ENCODE data around the gene TULP4.
"Not testable (repeated sequence)": the region's sequence is repeated elsewhere in the genome, so short reads cannot be mapped to it uniquely, and the experiment has no call there.

The TULP4 gene

DNA sequence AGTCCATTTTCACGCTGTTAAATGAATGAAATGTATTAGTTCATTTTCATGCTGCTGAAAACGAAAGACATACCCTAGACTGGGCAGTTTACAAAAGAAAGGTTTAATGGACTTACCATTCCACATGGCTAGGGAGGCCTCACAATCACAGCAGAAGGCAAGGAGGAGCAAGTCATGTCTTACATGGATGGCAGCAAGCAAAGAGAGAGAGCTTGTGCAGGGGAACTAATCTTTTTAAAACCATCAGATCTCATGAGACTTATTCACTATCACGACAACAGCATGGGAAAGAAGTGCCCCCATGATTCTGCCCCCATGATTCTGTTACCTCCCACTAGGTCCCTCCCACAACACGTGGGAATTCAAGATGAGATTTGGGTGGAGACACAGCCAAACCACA lies 79.7 kb downstream of the TULP4 start:
- not testable (repeated sequence) for DNase-seq (ENCODE audit: low spot score)

DNA sequence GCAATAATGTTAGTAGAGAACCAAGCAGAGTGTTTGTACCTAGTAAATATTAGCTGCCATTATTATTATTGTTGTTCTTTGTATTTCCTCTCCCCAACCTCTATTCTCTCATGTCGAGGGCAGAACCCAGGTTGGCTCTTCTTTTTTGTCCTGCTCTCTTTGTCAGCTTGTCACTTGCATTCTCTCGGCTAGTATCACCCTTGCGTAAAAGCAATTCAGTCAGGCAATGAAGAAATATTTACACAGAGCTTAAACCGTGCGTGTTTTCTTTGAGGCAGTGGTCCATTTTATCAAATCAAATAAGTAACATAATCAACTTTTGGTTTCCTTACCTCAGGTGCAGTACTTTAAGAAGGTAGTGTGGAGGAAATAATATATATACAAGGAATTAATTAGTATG lies 83.9 kb downstream of the TULP4 start:
- no peak for DNase-seq (ENCODE audit: low spot score)

GRCh38 chr6:158397578-158397977 lies 85.3 kb downstream of the TULP4 start:
- DNase-seq (ENCODE audit: low spot score): no peak

DNA sequence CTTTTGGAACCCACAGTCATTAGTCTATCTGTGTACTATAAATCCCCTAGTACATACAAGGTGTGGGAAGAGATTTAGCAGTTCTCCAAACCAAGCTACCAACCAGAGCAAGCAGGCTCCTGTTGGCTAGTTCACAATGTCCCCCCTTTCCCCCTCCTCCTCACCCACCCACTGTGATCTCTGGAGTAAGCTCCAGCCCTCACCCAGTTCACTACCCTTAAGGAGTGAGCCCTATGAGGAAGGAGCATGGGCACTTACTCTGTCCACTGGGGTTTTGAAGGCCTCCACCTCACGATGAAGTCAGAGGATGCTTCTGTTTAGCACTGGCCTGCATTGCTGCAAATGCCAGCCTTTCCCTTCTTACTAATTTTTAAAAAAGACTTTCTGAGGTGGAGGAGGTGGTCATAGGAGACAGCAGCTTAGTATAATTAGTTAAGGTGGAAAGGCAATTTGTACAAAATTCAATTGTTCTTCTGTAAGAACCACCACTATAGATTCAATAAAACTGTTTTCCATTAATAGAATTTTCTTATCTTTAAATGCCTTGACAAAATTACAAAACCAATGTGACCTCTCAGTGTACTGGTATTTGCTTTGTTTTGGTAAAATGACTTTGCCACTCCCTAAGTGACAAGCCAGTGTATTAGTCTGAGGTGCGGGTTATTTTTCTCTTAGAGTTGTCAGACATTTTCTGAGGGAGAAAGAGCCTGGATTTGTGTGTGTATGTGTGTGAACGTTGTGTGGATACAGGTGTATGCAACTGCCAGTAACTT lies 86.2 kb downstream of the TULP4 start:
- no peak for DNase-seq (ENCODE audit: low spot score)

GRCh38 chr6:158399040-158399700 lies 86.9 kb downstream of the TULP4 start:
- DNase-seq (ENCODE audit: low spot score): no peak

- DNase-seq (ENCODE audit: low spot score): no peak
These were observed 89.9 kb downstream of the TULP4 start for GRCh38 chr6:158402184-158402583.

DNA sequence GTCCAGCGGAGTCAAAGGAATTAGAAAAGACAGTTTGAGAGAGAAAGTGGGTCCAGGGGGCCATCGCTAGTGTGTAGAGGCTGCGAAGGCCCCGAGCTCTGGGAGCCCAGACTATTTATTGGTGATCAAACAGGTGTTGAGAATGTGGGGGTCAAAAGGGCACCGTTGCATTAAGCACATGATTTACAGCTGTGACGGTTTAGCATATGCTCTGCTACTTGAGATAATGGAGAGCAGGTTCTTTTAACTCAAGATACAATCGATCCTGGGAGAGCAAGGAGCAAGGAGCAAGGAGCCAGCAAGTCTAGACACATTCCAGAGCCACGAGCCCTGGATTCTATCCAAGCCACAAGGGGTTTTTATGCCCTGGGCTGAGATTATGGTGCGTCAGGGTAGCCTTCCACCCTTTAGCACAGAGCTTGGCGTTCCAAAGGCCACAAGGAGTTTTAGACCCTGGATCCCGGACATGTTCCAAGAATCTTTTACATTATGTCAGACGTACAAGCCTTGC lies 93.1 kb downstream of the TULP4 start:
- DNase-seq (ENCODE audit: low spot score): not testable (repeated sequence)

DNA sequence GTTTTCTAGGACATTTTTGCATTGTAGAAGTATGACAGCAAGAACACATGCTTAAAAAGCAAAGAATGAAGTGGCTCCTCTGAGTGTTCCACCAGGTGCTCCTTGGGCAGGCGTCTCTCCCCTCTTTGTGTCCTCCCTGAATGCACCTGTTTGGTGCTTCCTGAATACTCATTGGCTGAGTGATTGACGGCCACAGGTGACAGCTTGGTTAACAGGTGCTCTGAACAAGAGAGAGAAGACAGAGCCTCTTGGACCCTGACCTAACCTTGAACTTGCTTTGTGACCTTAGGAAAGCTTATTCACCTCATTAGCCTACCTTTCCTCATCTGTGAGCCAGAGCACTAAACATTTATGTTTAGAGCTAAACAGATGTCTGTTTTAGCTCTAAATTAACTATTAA lies 93.7 kb downstream of the TULP4 start:
- no peak for DNase-seq (ENCODE audit: low spot score)

GRCh38 chr6:158406736-158407135 lies 94.5 kb downstream of the TULP4 start:
- no peak for DNase-seq (ENCODE audit: low spot score)

DNA sequence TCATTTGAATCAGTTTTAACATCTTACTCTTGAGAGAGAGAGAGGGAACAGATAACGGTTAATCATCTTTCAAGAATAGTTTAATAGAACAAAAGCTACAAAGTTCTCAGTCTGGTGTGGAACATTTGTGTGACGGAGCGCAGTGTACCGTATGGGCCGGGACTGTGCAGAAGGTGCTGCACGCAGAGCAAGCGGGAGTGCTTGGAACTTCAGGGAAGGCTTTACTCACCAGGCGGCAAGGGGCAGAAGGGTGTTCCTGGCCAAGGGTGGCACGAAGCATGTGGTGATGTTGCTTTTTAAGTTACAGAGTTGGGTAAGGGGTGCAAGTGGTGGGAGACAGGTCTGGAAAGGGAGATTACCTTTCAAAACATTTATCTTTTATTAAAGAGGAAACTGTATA lies 95.7 kb downstream of the TULP4 start:
- no peak for DNase-seq (ENCODE audit: low spot score)

- no peak for DNase-seq (ENCODE audit: low spot score)
These were observed 96.4 kb downstream of the TULP4 start for GRCh38 chr6:158408552-158409130.

GRCh38 chr6:158409451-158409850 lies 97.2 kb downstream of the TULP4 start:
- DNase-seq (ENCODE audit: low spot score): no peak

DNA sequence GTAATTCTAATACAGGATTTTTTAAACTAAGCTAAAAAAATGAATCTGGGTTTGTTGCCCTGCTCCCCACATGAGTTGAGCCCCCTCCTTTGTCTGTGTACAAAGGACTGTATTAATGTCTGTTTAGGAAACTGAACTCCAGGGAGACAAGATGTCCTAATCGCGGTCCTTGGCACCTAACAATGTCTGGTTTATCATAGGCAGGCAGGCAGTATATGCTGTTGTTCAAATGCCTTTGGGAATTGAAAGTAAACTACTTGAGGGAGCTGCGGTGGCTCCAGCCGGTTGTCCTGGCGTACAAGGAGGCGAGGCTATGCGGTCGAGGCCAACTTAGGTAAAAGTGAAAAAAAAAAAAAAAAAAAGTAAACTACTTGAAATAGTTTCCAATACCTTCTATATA lies 98.5 kb downstream of the TULP4 start:
- no peak for DNase-seq (ENCODE audit: low spot score)

DNA sequence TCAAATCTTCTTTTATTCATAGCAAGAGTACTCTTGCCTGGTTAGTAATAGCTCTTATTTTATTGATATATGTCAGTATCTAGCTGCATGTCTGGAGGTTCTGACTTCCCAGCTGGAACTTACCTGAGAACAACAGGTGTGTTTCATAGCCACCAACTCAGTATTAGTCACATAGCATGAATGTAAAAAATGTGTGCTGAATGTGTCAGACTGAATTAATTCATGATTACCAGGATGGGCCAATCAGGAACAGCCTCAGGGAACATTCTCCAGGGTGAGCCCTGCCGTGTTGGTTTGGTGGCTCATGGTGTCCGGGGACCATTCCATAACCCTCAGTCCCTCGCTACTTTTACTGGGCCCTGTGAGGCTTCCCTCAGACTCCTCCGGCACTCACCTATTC lies 99.7 kb downstream of the TULP4 start:
- DNase-seq (ENCODE audit: low spot score): no peak

- no peak for DNase-seq (ENCODE audit: low spot score)
These were observed 100.8 kb downstream of the TULP4 start for GRCh38 chr6:158413028-158413427.

GRCh38 chr6:158413814-158414565 lies 101.7 kb downstream of the TULP4 start:
- DNase-seq (ENCODE audit: low spot score): no peak

GRCh38 chr6:158414851-158415262 lies 102.6 kb downstream of the TULP4 start:
- no peak for DNase-seq (ENCODE audit: low spot score)

DNA sequence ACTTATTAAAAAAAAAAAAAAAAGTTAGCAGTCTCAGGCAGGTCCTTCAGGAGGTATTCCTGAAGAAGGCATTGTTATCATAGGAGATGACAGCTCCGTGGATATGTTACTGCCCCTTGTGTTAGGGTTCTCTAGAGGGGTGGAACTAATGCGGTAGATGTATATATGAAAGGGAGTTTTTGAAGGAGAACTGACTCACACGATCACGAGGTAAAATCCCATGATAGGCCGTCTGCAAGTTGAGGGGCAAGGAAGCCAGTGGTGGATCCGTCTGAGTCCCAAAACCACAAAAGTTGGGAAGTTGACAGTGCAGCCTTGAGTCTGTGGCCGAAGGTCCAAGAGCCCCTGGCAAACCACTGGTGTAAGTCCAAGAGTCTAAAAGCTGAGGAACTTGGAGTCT lies 103.4 kb downstream of the TULP4 start:
- DNase-seq (ENCODE audit: low spot score): no peak

DNA sequence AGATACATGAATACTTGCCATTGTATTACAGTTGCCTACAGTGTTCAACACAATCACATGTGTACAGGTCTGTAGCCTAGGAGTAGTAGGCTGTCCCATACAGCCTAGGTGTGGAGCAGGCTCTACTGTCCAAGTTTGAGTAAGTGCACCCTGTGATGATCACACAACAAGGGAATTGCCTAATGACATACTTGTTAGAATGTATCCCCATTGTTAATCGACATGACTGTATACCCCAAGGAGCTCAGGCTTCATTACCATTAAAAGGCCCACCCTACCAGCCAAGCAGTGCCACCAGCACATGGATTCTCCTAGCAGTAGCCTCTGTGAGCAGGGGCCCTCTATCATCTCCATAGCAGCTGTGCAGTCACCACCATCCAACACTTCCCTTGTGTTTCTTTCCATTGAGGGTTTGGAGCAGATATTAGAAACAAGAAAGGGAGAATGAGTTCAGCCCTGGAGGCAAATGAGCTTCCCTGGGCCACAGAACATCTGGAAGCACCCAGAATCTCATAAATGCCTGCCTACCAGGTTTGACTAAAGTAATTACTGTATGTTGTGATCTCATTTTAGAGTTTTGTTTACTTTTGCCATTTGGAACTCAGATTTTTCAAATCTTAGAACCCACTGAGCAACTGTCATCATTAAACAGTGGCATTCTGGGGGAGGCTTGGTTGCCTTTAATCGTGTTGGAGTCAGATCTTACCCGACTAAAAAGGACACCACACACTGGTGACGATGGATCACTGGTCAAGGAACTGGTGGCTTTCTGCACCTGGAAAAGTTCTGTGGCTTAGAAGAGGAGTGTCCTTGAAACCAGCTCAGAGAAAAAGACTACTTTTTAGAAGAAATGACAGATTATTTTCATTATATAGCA lies 104.9 kb downstream of the TULP4 start:
- no peak for DNase-seq (ENCODE audit: low spot score)

DNA sequence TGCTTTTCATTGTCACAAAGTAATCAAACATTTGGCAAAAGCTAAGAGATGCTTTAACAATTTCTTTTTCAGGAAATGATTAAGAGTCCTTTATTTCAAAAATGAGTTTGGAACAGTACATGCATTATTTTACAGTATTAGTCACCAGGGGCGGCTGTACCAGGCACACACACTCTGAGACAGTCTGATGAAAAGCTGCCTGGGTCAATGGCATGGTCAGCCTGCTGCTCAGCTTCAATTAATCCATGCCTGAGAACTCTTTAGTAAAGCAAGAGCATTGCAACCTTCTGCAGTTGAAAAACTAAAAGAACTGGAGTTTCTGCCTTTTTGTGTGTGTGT lies 105.5 kb downstream of the TULP4 start:
- no peak for DNase-seq (ENCODE audit: low spot score)

DNA sequence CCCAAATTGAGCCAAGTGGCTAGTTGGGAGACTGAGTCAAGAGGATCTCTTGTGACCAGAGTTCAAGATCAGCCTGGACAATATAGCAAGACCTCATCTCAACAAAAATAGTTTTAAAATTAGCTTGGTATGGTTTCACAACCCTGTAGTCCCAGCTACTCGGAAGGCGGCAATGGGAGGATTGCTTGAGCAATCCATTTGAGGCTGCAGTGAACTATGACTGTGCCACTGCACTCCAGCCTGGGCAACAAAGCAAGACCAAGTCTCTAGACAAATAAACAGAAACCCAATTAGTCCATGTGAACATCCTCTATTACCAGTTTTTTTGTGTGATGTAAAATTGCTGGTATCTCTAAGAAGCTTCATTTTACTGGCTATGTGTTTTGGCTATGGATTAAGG lies 106.2 kb downstream of the TULP4 start:
- DNase-seq (ENCODE audit: low spot score): no peak
